Stimulated activated CD4-positive, alpha-beta T cell treated with anti-CD3 and anti-CD28 coated beads, Interleukin-1b, Interleukin-23, amount 100 ng/mL, for 1 hour (primary cell): ENCODE results near the gene POLD3.

Experiments
- DNase-seq, 2 donors: peaks; one replicate each; pipeline ENCODE4 v3.0.0-alpha.2; 2020; ENCODE audit warnings: low read depth in 2 of 2

Gene POLD3

DNA sequence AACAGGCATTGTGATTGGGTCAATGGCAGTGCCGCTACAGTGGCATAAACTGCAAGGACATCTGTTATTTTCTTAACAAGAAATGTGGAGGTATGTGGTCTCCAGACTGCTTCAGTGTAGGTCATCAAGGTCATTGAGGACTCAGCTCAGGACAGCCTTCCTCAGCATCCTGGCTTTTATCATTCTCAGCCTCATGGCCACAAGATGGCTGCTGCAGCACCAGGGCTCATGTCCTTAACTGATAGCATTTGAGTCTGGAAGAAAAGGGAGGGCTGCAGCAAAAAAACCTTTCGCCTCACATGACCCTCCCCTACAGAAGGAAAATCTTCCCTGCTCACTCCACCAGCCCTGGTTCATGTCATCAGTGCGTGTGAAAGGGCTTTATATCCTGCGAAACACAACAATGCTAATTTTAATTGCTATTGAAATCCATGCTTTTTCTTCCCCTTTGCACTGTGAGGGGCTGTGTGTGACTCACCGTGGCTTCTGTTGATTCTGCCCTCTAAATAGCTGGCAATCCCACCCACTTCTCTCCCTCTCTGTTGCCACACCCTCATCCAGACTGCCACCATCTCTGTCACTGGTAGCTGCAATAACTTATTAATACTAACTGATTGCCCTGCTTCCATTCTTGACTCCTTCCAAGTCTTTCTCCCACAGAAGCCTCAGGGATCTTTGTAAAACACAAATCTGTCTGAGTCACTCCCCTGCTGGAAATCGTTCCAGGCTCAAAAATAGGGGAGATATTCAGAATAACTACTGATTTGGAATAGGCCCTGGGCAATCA lies 95.0 kb downstream of the POLD3 start:
- DNase-seq, result no peak

- DNase-seq, result no peak
These were observed 97.3 kb downstream of the POLD3 start for GRCh38 chr11:74689666-74690065.

DNA sequence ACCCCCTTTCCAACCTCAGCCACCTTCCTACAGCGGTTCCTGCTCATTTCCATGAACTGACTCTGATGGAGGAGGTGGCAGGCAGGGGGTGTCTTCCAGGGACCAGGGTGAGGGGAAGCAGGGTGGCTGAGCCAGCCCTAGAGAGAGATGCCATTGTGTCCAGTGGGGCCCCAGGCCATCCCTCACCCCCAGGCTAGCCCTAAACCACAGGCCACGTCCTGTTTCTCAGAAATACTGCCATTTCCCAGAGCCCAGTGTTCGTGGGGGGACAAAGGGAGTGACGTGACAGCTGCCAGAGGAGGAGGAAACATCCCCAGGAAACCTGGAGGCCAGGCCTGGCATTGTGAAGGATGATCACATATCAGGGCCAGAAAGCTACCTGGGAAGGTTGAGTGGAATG lies 99.4 kb downstream of the POLD3 start:
- no peak for DNase-seq
